ENCODE measurements around the gene SHBG.

The SHBG gene

DNA sequence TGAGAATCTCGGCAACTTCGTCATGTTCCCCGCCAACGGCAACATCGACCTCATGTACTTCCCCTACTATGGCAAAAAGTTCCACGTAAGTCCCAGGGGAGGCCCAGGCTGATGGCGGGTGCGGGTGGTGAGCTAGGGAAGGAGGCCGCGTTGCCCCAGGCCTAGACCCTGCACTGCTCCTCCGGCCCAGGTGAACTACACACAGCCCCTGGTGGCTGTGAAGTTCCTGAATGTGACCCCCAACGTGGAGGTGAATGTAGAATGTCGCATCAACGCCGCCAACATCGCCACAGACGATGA lies 25.6 kb downstream of the SHBG start:
- Histone ChIP-seq H2AFZ (ENCODE audit: low read depth, low read length, severe bottlenecking) (no peak overlapping the region), H3K4me2 (ENCODE audit: low read depth, low read length, poor library complexity, severe bottlenecking) (no peak overlapping the region), H3K27me3 (ENCODE audit: low read length) (no peaks in the 10 kb centered on the region), H3F3A (ENCODE audit: insufficient read depth) (no peaks in the 10 kb centered on the region), H3K9me3 (ENCODE audit: insufficient read depth, low read length) (no peaks in the 10 kb centered on the region), H3K27ac (ENCODE audit: low read depth, low read length) (no peak overlapping the region), H3K9ac (ENCODE audit: low read length) (no peak overlapping the region), H3K36me3 (ENCODE audit: low read length) (no peaks in the 10 kb centered on the region), H3K79me2 (ENCODE audit: insufficient read depth, low read length) (no peaks in the 10 kb centered on the region), H3K9me2 (replicated peaks; ENCODE audit: insufficient read depth, low read length) (no peaks in the 10 kb centered on the region), H3K4me3 (ENCODE audit: insufficient read depth, low read length, poor library complexity, severe bottlenecking) (no peak overlapping the region), H4K20me1 (ENCODE audit: low read depth, low read length) (no peaks in the 10 kb centered on the region)
- TF ChIP-seq, protein P1, sequence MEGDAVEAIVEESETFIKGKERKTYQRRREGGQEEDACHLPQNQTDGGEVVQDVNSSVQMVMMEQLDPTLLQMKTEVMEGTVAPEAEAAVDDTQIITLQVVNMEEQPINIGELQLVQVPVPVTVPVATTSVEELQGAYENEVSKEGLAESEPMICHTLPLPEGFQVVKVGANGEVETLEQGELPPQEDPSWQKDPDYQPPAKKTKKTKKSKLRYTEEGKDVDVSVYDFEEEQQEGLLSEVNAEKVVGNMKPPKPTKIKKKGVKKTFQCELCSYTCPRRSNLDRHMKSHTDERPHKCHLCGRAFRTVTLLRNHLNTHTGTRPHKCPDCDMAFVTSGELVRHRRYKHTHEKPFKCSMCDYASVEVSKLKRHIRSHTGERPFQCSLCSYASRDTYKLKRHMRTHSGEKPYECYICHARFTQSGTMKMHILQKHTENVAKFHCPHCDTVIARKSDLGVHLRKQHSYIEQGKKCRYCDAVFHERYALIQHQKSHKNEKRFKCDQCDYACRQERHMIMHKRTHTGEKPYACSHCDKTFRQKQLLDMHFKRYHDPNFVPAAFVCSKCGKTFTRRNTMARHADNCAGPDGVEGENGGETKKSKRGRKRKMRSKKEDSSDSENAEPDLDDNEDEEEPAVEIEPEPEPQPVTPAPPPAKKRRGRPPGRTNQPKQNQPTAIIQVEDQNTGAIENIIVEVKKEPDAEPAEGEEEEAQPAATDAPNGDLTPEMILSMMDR (IDR thresholded peaks at IDR 0.05; ENCODE audit: insufficient read depth, low read length, poor library complexity, severe bottlenecking): no peak
- no peak for TF ChIP-seq EZH2phosphoT487 (conservative IDR thresholded peaks at IDR 0.05; ENCODE audit: low read length)

DNA sequence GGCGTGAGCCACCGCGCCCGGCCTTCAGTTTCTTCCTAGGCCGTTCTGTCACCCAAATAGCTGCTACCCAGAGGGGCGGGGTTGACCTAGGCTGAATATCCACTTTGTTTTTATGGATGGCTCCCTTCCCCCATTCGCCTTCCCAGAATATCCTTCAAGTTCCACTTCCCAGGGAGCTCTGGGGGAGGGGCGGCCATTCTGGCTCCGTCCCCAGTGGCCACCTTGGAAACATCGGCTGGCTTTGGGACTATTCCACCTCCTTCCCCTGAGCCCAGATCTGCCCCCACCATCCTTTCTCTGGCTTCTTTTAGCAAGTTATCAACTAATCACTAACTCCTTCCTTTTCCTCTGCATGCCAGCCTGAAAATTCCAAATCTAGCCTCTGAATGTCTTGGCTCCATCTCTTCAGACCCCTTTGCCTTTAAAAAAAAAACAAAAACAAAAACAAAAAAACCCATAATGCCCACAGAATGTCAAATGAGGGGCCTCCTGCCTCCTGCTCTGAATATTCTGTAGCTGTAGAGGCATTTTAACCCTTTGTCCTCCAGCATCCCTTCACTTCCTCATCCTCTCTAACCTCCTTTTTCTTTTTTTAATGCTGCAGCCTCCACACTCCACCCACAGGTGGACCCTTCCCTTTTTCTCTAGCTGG lies 27.1 kb downstream of the SHBG start:
- Histone ChIP-seq H2AFZ (ENCODE audit: low read depth, low read length, severe bottlenecking) (no peak overlapping the region), H3K79me2 (ENCODE audit: insufficient read depth, low read length) (no peaks in the 10 kb centered on the region), H4K20me1 (ENCODE audit: low read depth, low read length) (no peaks in the 10 kb centered on the region), H3K36me3 (ENCODE audit: low read length) (no peaks in the 10 kb centered on the region), H3K4me3 (ENCODE audit: insufficient read depth, low read length, poor library complexity, severe bottlenecking) (no peak overlapping the region), H3K27ac (ENCODE audit: low read depth, low read length) (no peak overlapping the region), H3K9me3 (ENCODE audit: insufficient read depth, low read length) (no peaks in the 10 kb centered on the region), H3F3A (ENCODE audit: insufficient read depth) (no peaks in the 10 kb centered on the region), H3K9me2 (replicated peaks; ENCODE audit: insufficient read depth, low read length) (no peaks in the 10 kb centered on the region), H3K4me2 (ENCODE audit: low read depth, low read length, poor library complexity, severe bottlenecking) (no peak overlapping the region), H3K27me3 (ENCODE audit: low read length) (no peaks in the 10 kb centered on the region), H3K9ac (ENCODE audit: low read length) (no peak overlapping the region)
- no peak for TF ChIP-seq EZH2phosphoT487 (conservative IDR thresholded peaks at IDR 0.05; ENCODE audit: low read length)
- TF ChIP-seq, protein P1 (IDR thresholded peaks at IDR 0.05; ENCODE audit: insufficient read depth, low read length, poor library complexity, severe bottlenecking): no peak

DNA sequence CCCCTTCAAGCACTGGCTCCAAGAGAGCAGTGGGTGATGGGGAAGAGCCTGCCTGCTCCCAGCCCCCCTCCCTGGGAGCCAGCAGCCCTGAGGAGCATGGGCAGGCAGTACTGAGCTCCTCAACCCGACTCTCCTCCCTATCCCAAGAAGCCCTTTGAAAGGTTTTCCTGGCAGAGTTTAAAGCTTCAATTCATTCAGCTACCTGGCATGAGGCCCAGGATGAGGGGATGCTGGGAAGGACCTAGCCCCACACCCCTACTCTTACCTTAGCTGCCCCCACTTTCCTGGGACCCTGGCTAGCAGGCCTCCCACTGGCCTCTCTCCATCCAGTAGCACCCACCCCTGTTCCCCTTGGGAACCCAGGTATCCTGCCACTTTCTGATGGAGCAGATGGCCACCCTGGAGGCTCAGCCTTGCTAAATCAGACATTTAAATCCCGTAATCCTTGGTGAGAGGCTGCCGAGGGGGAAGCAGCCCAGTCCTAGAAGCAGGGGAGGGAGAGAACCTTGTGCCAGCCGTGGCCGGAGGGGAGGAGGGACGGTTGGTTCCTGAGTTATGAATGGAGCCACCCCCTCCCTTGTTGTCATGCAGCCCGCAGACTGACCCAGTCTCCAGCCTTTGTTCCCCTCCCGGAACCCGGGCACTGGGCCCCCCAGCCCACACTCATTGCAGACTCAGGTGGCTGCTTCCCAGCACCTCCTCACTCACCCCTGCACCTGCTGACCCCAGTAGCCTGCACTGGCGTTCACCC lies 37.9 kb downstream of the SHBG start:
- no peaks in the 10 kb centered on the region for H3F3A ChIP-seq (ENCODE audit: insufficient read depth)
- H3K9me3 ChIP-seq (ENCODE audit: insufficient read depth, low read length): no peaks in the 10 kb centered on the region
- H3K27ac ChIP-seq (ENCODE audit: low read depth, low read length): no peak overlapping the region
- no peaks in the 10 kb centered on the region for H3K9me2 ChIP-seq (replicated peaks; ENCODE audit: insufficient read depth, low read length)
- no peak for TF ChIP-seq EZH2phosphoT487 (conservative IDR thresholded peaks at IDR 0.05; ENCODE audit: low read length)
- TF ChIP-seq, protein P1 (IDR thresholded peaks at IDR 0.05; ENCODE audit: insufficient read depth, low read length, poor library complexity, severe bottlenecking): no peak
- no peaks in the 10 kb centered on the region for H3K27me3 ChIP-seq (ENCODE audit: low read length)
- H3K4me2 ChIP-seq (ENCODE audit: low read depth, low read length, poor library complexity, severe bottlenecking): no peak overlapping the region
- H2AFZ ChIP-seq (ENCODE audit: low read depth, low read length, severe bottlenecking): no peak overlapping the region
- no peak overlapping the region for H3K9ac ChIP-seq (ENCODE audit: low read length)
- no peaks in the 10 kb centered on the region for H3K79me2 ChIP-seq (ENCODE audit: insufficient read depth, low read length)
- no peak overlapping the region for H3K4me3 ChIP-seq (ENCODE audit: insufficient read depth, low read length, poor library complexity, severe bottlenecking)
- H3K36me3 ChIP-seq (ENCODE audit: low read length): peaks cover 4% of the 10 kb centered on the region; the same call in 1 of the 2 replicates
- H4K20me1 ChIP-seq (ENCODE audit: low read depth, low read length): no peaks in the 10 kb centered on the region

All from SU-DHL-6 (cell line).